ENCODE measurements around the gene SLC7A9. TPM values are rescaled to one million over a fixed set of nuclear protein-coding genes. Genes with fewer than 3 reads are reported as not detected.

The SLC7A9 gene
- total RNA-seq, 1 donor: not detected

DNA sequence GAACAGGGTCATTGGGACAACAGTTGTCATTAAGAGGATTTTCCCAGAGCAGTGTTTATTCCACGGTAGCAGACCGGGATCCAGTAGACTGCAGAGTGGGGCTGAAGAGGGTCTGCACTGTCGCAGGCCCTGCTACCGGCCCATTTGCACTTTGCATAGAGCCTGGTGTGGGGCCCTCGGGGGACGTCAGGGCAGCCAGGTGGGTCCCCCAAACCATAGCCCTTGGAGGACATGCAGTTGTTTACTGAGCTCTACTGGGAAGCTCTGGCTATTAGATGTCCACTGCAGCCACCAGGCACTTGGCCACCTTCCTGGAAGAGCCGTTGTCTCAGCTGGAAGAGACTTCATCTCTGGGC is 45.8 kb downstream of the SLC7A9 start:
- no peak for DNase-seq (ENCODE audit: low read depth)
- H3K4me3 ChIP-seq (ENCODE audit: low read depth, low read length): no peak overlapping the region
- TF ChIP-seq, protein P1, sequence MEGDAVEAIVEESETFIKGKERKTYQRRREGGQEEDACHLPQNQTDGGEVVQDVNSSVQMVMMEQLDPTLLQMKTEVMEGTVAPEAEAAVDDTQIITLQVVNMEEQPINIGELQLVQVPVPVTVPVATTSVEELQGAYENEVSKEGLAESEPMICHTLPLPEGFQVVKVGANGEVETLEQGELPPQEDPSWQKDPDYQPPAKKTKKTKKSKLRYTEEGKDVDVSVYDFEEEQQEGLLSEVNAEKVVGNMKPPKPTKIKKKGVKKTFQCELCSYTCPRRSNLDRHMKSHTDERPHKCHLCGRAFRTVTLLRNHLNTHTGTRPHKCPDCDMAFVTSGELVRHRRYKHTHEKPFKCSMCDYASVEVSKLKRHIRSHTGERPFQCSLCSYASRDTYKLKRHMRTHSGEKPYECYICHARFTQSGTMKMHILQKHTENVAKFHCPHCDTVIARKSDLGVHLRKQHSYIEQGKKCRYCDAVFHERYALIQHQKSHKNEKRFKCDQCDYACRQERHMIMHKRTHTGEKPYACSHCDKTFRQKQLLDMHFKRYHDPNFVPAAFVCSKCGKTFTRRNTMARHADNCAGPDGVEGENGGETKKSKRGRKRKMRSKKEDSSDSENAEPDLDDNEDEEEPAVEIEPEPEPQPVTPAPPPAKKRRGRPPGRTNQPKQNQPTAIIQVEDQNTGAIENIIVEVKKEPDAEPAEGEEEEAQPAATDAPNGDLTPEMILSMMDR (IDR thresholded peaks at IDR 0.05; ENCODE audit: insufficient read depth, low read length): no peak

DNA sequence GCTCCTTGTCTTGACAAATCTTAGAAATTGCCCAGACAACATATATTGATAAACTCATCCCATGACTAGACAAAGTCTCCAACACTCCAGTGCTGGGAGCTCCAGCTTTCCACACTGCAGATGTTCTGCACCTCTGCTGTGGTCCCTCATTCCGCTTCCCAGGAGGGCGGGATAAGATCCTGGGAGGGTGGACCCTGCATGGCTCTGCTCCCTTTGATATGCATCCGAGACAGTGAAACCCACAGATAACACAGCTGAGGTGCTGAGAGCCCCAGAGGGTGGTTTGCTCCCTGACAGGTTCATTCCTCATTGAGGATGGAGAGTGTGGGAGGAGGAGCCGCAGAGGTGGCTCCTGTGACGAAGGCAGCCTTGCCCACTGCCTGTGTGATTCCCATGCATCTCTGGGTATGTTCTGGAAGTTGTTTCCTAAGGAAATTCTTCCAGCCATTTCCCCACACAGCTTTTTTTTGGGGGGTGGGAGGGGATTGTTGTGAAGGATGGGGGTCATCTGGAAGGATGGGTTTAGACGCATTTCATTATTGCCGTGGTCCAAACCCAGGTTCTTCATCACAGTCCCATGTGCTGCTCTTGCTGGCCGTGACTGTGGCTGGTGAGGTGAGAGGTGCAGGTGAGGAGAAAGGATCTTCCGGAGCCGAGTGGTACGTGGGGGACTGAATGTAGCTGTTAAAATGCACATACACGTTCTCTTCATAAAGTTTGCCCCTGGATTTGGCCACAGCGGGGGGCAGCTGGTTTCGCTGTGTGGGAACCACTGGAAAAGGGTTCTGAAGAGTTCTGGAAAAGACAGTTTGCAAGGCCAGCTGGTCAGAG is 46.4 kb downstream of the SLC7A9 start:
- no peak for DNase-seq (ENCODE audit: low read depth)
- TF ChIP-seq, protein P1 (IDR thresholded peaks at IDR 0.05; ENCODE audit: insufficient read depth, low read length): no peak
- no peak overlapping the region for H3K4me3 ChIP-seq (ENCODE audit: low read depth, low read length)

DNA sequence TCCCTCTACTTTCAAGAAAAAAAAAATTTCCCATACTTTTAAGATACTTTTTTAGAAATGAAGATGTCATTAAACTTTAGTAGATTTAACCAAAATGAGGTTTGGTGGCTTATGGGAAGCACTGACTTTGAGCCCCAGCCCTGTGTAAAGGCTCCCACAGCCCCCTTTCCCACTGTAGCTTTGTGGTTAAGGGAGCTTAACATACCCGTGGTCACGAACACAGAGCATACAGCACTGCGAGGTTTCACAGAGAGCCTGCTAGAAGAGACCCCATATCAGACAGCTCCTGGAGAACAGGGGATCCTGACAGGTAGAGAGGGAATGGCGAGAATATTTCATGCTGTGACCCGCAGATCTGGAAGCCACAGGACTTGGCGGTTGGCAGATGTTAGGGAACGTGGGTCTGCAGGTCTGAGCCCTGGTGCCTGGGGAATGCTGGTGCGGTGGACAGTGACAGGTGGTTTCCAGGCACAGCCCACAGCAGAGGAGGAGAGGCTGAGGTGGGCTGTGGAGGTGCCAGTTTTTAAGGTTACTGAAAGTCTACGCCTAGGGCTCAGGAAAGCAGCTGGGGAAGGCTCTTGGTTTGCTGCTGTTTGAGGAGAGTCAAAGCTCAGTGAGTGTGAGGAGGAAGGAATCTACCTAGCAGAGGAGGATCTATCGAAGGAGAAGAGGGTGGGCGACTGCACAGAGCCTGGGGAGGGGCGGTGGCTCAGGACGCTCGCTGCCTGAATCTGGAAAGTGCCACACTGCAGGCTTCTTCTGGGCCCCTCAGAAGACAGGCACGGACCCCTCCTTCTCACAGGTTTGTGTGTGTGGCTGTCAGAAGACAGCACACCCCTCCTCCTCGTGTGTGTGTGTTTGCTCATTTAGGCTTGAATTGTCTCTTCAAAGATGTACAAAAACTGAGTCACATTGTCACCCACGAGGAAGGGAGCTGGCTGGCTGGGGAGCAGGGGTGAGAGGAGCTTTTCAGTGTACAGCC is 49.9 kb downstream of the SLC7A9 start:
- no peak for DNase-seq (ENCODE audit: low read depth)
- no peak overlapping the region for H3K4me3 ChIP-seq (ENCODE audit: low read depth, low read length)
- TF ChIP-seq, protein P1 (IDR thresholded peaks at IDR 0.05; ENCODE audit: insufficient read depth, low read length): no peak

DNA sequence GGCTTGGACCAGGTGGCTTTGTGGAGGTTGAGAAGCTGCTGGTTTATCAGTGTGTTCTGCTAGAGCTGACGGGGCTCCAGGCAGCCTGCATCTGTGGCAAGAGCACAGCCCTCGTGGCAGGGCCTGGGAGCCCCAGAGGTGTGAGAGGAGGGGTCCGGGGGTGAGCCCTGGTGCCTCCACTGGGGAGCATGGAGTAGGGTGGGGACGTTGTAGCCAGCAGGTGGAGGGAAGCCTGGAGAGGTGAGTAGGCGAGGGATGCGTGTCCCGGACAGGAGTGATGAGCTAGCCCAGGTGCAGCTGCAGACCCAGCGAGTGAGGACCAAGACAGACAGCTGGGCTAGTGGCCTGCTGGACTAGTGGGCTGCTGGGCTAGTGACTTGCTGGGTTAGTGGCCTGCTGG is 51.0 kb downstream of the SLC7A9 start:
- TF ChIP-seq, protein P1 (IDR thresholded peaks at IDR 0.05; ENCODE audit: insufficient read depth, low read length): no peak
- no peak overlapping the region for H3K4me3 ChIP-seq (ENCODE audit: low read depth, low read length)
- DNase-seq (ENCODE audit: low read depth): no peak

DNA sequence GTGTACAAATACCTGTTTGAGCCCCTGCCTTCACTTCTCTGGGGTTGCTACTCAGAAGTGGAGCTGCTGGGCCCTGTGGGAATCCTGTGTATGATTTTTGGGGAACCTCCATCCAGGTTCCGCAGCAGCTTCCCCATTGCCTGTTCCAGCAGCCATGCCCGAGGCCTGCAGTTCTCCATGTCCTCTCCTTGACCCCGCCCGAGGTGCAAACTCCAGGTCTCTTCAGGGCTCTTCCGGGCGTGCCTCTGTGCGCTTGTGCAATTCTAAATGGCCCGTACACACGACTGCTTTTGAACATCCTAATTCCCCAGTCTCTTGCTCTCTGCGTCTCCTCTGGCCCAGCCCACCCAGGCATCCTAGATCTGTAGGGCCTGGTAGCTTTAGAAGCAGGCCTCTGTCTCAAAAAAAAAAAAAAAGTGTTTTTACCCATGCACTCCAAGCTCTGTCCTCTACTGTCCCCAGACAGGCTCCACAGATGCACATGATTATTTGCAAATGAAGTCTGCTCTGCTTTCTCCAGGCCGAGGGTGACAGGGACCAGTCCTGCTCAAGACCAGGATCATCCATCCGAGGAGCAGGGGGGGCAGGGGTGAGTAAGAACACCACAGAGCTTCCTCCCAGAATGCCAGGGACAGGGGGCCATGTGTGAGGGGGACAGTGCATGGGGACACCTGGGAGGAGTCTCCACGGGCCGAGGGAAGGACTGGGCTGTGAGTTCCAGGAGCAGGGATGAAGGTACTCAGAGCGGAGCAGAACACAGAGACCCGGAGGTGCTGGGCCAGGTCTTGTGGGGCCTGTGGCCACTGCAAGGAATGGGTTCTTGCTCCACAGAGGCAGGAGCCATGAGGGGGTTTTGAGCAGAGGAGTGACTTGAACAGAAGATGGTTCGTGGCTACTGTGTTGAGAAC is 51.7 kb downstream of the SLC7A9 start:
- TF ChIP-seq, protein P1 (IDR thresholded peaks at IDR 0.05; ENCODE audit: insufficient read depth, low read length): no peak
- no peak for DNase-seq (ENCODE audit: low read depth)
- H3K4me3 ChIP-seq (ENCODE audit: low read depth, low read length): no peak overlapping the region

DNA sequence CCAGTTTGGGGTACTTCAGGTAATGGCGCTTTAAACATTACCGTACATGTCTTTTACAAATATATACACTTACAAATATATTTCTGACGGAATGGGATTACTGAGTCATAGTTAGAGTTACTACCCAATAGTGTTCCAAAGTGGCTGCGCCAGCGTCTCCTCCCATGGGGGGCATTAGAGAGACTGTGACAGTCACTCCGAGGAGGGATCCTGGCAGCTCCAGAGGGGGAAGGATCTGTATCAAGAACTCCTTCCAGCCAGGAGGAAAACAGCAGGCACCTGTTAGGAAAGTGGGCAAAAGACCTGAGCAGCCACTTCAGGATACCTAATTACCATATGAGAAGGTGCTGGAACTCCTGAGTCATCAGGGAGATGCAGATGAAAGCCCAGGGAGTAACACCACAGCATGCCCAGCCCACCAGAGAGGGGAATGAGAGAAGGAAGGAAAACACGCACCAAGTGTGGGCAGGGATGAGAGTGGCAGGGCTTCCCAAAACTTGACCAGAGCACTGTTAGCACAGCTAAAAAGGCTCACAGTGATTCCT is 52.9 kb downstream of the SLC7A9 start:
- TF ChIP-seq, protein P1 (IDR thresholded peaks at IDR 0.05; ENCODE audit: insufficient read depth, low read length): no peak
- no peak for DNase-seq (ENCODE audit: low read depth)

More for the DNA sequence above, 52.9 kb downstream of the SLC7A9 start:
- no peak overlapping the region for H3K4me3 ChIP-seq (ENCODE audit: low read depth, low read length)

Data from fibroblast of the aortic adventitia (primary cell).